Body of pancreas (tissue), 4 donors: Measurements from ENCODE around the gene ATF3. TPM values are rescaled to one million over a fixed set of nuclear protein-coding genes. Genes with fewer than 3 reads are reported as not detected.
"Not testable (repeated sequence)": the region's sequence is repeated elsewhere in the genome, so short reads cannot be mapped to it uniquely, and the experiment has no call there.

Experiments
- ATAC-seq: fragments of 150-250 bp; one replicate; pipeline ENCODE4 v1.9.1; 2016
- DNase-seq, 4 donors: peaks; one replicate each; pipeline ENCODE4 v3.0.0-alpha.2; 2019
- H3K27ac ChIP-seq, 4 donors: fragments of 200-600 bp; sonication (generic); 1 replicate in 3 of 4; 2 replicates in 1 of 4; pipeline versions ENCODE4 v1.5.1 to v1.6.1; 2016 to 2019; ENCODE audit warnings: mild to moderate bottlenecking in 1 of 4, mixed read lengths in 1 of 4, moderate library complexity in 1 of 4
- H3K27me3 ChIP-seq, 2 donors: fragments of 200-600 bp; sonication (generic); one replicate each; pipeline ENCODE4 v1.6.0; 2016; ENCODE audit warnings: mild to moderate bottlenecking in 1 of 2
- H3K36me3 ChIP-seq, 2 donors: fragments of 200-600 bp; sonication (generic); replicated peaks in 1 of 2; 2 replicates each; pipeline ENCODE4 v1.5.1; 2016; ENCODE audit warnings: low read depth in 2 of 2; ENCODE audit not compliant: insufficient read depth in 1 of 2
- H3K4me1 ChIP-seq: fragments of 200-600 bp; sonication (generic); one replicate; pipeline ENCODE4 v1.6.0; 2016
- H3K4me3 ChIP-seq, 2 donors: fragments of 200-600 bp; sonication (generic); 1 replicate in 1 of 2; 2 replicates in 1 of 2; pipeline ENCODE4 v1.5.1; 2016 to 2019
- H3K9me3 ChIP-seq, 3 donors: fragments of 200-600 bp; sonication (generic); 1 replicate in 2 of 3; 2 replicates in 1 of 3; pipeline ENCODE4 v1.5.1; 2016
- POLR2A ChIP-seq, 3 donors: fragments of 450-650 bp; IDR thresholded peaks; one replicate each; pipeline ENCODE4 v1.6.1; 2016; ENCODE audit warnings: antibody characterized with exemption in 3 of 3, mild to moderate bottlenecking in 2 of 3
- WGBS, 2 donors: methylation state at CpG; one replicate each; pipeline ENCODE4 v1.1.5; 2017; 5-methylcytosine and 5-hydroxymethylcytosine counted together
- intact Hi-C: fragments of 100-400 bp; cut with DNase I; formaldehyde crosslinking; loops from one replicate; pipeline ENCODE4 v1.15.1; 2023
- total RNA-seq, 2 donors: library from RNA; depleted of rRNA; stranded (reverse); fragments of >200 nt; gene quantifications; one replicate each; pipeline ENCODE4 v1.1.0, GENCODE V29; 2016
- TF ChIP-seq, protein P1 (sequence below), 7 experiments: fragments of 450-650 bp in 4 of 7; fragments of 200-600 bp in 3 of 7; sonication (generic) in 3 of 7; IDR thresholded peaks; one replicate each; pipeline ENCODE4 v1.5.1; 2016 to 2019; ENCODE audit warnings: antibody characterized with exemption in 7 of 7

ATF3 gene
- total RNA-seq, 2 donors from 2014 or later, result 8.6 to 27.0 TPM

DNA sequence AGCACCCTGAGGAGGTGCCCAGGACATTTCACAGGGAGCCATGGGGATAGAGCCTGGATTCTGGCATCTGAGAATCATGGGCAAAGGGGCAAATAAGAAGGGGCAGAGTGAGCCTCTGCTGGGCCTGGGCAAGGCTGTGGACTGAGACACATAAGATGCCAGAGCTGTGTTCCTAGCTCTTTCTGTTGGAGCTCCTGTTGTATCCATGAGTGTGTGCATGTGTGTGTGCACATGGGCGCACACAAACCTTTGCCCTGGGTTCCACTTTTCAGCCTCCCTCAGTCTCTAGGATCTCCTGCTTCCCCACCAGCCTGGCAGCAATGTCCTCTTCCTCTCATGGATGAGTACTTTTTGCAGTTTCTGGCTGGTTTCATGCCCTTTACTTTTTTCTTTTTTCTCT, 44.0 kb downstream of the ATF3 start:
- no peaks in the 10 kb centered on the region for H3K27me3 ChIP-seq

DNA sequence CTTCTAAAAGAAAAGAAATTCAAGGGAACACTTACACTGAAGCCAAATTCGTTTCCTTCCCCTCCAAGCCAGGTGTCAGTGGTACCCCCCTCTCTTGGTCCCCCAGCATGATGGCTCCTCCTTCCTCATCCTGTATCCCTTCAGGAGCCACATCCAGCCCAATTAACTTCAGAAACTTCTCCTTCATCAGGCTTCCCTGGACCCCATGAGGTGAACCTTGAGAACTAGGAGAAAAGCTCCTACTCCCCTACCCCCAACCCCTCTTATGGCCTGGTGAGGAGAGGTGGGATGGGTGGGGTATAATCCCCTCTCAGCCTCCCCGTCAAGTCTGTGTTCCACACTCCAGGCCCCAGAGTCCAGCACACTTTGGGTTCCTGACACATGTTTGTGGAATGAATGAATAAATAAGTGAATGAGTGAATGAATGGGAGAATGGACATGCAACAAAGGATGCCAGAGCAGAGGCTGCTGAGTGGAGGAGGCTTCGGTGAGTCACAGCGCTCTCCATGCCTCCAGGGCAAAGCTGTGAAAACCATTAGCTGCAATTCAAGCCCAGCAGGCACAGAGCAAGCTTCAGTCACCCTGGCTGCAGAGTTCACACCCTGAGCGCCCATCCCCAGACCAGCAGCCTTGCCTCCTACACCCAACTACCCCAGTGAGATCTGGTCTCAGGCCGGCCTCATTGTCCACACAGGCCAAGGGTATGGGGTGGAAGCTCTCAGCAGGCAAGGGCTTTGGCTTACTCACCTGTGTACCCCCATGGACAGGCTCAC, 47.3 kb downstream of the ATF3 start:
- TF ChIP-seq, protein P1, sequence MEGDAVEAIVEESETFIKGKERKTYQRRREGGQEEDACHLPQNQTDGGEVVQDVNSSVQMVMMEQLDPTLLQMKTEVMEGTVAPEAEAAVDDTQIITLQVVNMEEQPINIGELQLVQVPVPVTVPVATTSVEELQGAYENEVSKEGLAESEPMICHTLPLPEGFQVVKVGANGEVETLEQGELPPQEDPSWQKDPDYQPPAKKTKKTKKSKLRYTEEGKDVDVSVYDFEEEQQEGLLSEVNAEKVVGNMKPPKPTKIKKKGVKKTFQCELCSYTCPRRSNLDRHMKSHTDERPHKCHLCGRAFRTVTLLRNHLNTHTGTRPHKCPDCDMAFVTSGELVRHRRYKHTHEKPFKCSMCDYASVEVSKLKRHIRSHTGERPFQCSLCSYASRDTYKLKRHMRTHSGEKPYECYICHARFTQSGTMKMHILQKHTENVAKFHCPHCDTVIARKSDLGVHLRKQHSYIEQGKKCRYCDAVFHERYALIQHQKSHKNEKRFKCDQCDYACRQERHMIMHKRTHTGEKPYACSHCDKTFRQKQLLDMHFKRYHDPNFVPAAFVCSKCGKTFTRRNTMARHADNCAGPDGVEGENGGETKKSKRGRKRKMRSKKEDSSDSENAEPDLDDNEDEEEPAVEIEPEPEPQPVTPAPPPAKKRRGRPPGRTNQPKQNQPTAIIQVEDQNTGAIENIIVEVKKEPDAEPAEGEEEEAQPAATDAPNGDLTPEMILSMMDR (IDR thresholded peaks at IDR 0.05), result no peak
- TF ChIP-seq POLR2A (IDR thresholded peaks at IDR 0.05), result no peak
- DNase-seq, result no peak
- no peaks in the 10 kb centered on the region for H3K9me3 ChIP-seq
- intact Hi-C loops, result no loop called here
- H3K4me3 ChIP-seq, result no peak overlapping the region
- ATAC-seq, result no peak
- H3K27ac ChIP-seq, result no peak overlapping the region
- 72 to 76% methylated on average over 6 of the region's 6 CpGs for WGBS, 2 donors
- H3K27me3 ChIP-seq, result no peaks in the 10 kb centered on the region
- no peaks in the 10 kb centered on the region for H3K4me1 ChIP-seq
- H3K36me3 ChIP-seq, result no peaks in the 10 kb centered on the region

More for the DNA sequence above, 44.0 kb downstream of the ATF3 start:
- Histone ChIP-seq H3K27ac (no peak overlapping the region), H3K4me1 (no peaks in the 10 kb centered on the region), H3K9me3 (no peaks in the 10 kb centered on the region), H3K36me3 (no peaks in the 10 kb centered on the region), H3K4me3 (no peak overlapping the region)
- no peak for ATAC-seq
- DNase-seq, result no peak
- WGBS, 2 donors, result 60 to 71% methylated on average over 1 of the region's 1 CpG
- intact Hi-C loops, result no loop called here
- TF ChIP-seq, protein P1 (IDR thresholded peaks at IDR 0.05), result no peak
- TF ChIP-seq POLR2A (IDR thresholded peaks at IDR 0.05), result no peak

DNA sequence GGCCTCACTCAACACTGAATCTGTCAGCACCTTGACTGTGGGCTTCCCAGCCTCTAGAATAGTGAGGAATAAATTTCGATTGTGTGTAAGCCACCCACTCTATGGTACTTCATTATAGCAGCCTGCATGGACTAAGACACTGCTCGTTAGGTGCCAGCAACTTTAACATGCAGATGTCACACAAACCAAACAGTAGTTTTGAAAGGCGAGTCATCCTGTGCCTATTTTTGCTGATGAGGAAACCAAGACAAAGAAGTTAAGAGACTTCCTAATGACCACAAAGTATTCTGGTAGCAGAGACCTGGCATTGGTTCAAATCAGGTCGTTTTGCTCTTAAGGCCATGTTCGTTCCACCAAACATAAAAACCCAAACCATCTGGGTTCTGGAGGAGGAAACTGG, 48.2 kb downstream of the ATF3 start:
- Histone ChIP-seq H3K4me1 (no peaks in the 10 kb centered on the region), H3K27ac (no peak overlapping the region), H3K36me3 (no peaks in the 10 kb centered on the region), H3K9me3 (no peaks in the 10 kb centered on the region), H3K27me3 (no peaks in the 10 kb centered on the region), H3K4me3 (no peak overlapping the region)
- intact Hi-C loops, result no loop called here
- DNase-seq (no peak), ATAC-seq (no peak)
- TF ChIP-seq, protein P1 (IDR thresholded peaks at IDR 0.05), result no peak
- TF ChIP-seq POLR2A (IDR thresholded peaks at IDR 0.05), result no peak
- WGBS, 2 donors, result 59 to 71% methylated on average over 5 of the region's 5 CpGs

DNA sequence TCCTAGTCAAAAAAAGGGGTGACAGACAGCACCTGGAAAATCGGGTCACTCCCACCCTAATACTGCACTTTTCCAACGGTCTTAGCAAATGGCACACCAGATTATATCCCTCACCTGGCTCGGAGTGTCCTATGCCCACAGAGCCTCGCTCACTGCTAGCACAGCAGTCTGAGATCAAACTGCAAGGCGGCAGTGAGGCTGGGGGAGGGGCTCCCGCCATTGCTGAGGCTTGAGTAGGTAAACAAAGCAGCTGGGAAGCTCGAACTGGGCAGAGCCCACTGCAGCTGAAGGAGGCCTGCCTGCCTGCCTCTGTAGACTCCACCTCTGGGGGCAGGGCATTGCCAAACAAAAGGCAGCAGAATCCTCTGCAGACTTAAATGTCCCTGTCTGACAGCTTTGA, 49.7 kb downstream of the ATF3 start:
- DNase-seq, intact Hi-C loops, H3K9me3 ChIP-seq, H3K4me3 ChIP-seq, H3K27ac ChIP-seq, H3K27me3 ChIP-seq, H3K36me3 ChIP-seq, ATAC-seq, H3K4me1 ChIP-seq: not testable (repeated sequence)
- 53 to 59% methylated on average over 6 to 7 of the region's 7 CpGs for WGBS, 2 donors

DNA sequence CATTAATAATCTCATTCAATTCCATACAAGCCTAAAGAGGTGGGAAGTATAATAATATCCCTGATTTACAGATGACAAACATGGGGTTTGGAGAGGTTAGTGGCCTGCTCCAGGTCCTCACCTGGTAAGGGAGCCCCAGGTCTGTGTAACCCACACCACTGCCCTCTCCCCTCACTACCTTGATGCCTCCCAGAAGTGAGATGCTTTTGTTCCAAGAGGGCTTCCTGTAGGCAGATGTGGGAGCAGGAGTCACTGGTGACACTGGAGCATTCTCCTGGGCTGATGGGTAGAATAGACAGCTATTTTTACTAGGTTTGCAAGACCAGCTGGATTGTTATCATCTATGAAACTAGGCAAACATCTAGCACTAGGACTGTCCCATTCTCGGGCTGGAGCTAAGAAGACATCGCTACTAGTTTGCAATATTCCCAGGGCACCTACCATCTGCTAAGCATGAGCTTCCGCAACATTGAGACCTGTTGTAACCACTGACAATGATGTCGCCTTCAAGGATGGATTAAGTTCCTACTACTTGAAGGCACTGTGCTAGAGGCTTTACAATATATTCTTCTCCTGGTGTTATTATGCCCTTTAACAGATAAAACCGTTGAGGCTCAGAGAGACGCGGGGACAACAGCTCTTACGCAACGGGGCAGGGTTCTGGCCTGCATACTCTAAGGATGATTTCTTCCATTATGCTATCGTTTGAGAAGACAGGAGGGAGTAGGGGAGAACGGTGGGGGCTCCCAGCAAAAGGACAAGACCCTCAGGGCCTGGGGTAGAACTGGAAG, 56.0 kb downstream of the ATF3 start:
- H3K36me3 ChIP-seq, result no peaks in the 10 kb centered on the region
- no peak overlapping the region for H3K4me3 ChIP-seq
- TF ChIP-seq, protein P1 (IDR thresholded peaks at IDR 0.05), result no peak
- no peak for TF ChIP-seq POLR2A (IDR thresholded peaks at IDR 0.05)
- intact Hi-C loops, result no loop called here
- H3K9me3 ChIP-seq, result no peaks in the 10 kb centered on the region
- H3K27ac ChIP-seq, result no peak overlapping the region
- H3K27me3 ChIP-seq, result no peaks in the 10 kb centered on the region
- no peak for DNase-seq
- H3K4me1 ChIP-seq, result no peaks in the 10 kb centered on the region
- ATAC-seq, result no peak
- WGBS, 2 donors, result 58 to 64% methylated on average over 11 of the region's 11 CpGs
